Measurements from ENCODE around the gene FARSA.
"Not testable (repeated sequence)": the region's sequence is repeated elsewhere in the genome, so short reads cannot be mapped to it uniquely, and the experiment has no call there.

DNA sequence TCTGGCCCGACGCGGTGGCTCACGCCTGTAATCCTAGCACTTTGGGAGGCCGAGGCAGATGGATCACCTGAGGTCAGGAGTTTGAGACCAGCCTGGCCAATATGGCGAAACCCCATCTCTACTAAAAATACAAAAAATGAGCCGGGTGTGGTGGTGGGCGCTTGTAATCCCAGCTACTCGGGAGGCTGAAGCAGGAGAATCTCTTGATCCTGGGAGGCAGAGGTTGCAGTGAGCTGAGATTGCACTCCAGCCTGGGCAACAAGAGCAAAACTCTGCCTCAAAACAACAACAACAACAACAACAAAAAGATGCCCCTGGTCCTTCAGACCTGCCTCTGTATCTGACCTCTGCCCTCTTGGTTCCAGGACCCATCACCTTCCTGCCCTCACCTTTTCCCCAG is 22.1 kb upstream of the FARSA start:
- not testable (repeated sequence) for TF ChIP-seq CTCF, POLR2A (IDR thresholded peaks at IDR 0.05)

All from uterus (tissue), 2 donors.